ENCODE measurements around the gene SLC9A9.

DNA sequence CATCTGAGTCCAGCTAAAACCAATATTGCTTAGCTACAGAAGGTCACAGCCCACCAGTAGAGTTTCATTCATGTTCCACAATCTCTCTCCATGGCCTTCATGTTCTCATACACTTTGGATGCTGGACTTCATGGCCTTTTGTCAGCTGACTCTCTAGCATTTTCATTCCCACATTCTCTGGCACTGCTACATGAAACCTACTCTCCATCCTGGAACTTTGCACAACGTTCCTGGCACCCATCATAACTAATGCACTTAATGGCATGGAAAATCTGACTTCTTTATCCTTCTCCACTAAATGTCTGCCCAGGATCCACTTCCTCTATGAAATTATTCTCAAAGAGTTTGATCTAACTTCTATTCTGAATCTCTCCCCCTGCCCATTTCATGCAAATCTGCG, 56.9 kb downstream of the SLC9A9 start:
- TF ChIP-seq ZSCAN29 (IDR thresholded peaks at IDR 0.05): no peak
- TF ChIP-seq, protein P1, sequence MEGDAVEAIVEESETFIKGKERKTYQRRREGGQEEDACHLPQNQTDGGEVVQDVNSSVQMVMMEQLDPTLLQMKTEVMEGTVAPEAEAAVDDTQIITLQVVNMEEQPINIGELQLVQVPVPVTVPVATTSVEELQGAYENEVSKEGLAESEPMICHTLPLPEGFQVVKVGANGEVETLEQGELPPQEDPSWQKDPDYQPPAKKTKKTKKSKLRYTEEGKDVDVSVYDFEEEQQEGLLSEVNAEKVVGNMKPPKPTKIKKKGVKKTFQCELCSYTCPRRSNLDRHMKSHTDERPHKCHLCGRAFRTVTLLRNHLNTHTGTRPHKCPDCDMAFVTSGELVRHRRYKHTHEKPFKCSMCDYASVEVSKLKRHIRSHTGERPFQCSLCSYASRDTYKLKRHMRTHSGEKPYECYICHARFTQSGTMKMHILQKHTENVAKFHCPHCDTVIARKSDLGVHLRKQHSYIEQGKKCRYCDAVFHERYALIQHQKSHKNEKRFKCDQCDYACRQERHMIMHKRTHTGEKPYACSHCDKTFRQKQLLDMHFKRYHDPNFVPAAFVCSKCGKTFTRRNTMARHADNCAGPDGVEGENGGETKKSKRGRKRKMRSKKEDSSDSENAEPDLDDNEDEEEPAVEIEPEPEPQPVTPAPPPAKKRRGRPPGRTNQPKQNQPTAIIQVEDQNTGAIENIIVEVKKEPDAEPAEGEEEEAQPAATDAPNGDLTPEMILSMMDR (IDR thresholded peaks at IDR 0.05 in 2 of 3, conservative IDR thresholded peaks at IDR 0.05 in 1 of 3; ENCODE audit: control insufficient read depth in 2 of 3, extremely low read depth in 1 of 3, insufficient read depth in 1 of 3, low read depth in 3 of 3, low read length in 3 of 3): no peak
- TF ChIP-seq STAT1 (conservative IDR thresholded peaks at IDR 0.05): no peak
- TF ChIP-seq ZNF274 (IDR thresholded peaks at IDR 0.05; ENCODE audit: insufficient read depth, insufficient read length): no peak
- TF ChIP-seq GABPA (IDR thresholded peaks at IDR 0.05; ENCODE audit: low read depth): no peak
- TF ChIP-seq SMAD1 (IDR thresholded peaks at IDR 0.05; ENCODE audit: low read depth, partially characterized antibody): no peak
- TF ChIP-seq, protein P2, sequence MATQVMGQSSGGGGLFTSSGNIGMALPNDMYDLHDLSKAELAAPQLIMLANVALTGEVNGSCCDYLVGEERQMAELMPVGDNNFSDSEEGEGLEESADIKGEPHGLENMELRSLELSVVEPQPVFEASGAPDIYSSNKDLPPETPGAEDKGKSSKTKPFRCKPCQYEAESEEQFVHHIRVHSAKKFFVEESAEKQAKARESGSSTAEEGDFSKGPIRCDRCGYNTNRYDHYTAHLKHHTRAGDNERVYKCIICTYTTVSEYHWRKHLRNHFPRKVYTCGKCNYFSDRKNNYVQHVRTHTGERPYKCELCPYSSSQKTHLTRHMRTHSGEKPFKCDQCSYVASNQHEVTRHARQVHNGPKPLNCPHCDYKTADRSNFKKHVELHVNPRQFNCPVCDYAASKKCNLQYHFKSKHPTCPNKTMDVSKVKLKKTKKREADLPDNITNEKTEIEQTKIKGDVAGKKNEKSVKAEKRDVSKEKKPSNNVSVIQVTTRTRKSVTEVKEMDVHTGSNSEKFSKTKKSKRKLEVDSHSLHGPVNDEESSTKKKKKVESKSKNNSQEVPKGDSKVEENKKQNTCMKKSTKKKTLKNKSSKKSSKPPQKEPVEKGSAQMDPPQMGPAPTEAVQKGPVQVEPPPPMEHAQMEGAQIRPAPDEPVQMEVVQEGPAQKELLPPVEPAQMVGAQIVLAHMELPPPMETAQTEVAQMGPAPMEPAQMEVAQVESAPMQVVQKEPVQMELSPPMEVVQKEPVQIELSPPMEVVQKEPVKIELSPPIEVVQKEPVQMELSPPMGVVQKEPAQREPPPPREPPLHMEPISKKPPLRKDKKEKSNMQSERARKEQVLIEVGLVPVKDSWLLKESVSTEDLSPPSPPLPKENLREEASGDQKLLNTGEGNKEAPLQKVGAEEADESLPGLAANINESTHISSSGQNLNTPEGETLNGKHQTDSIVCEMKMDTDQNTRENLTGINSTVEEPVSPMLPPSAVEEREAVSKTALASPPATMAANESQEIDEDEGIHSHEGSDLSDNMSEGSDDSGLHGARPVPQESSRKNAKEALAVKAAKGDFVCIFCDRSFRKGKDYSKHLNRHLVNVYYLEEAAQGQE (IDR thresholded peaks at IDR 0.05; ENCODE audit: low read depth, low read length): no peak
- TF ChIP-seq SUZ12 (IDR thresholded peaks at IDR 0.05; ENCODE audit: unreplicated experiment): no peak
- TF ChIP-seq JUNB (IDR thresholded peaks at IDR 0.05): no peak
